Sigmoid colon (tissue), 3 donors: ENCODE data around the gene MITF.

Source experiments
- CTCF ChIP-seq, 4 experiments: fragments of 450-650 bp in 3 of 4; fragments of 200-600 bp in 1 of 4; IDR thresholded peaks; one replicate each; pipeline ENCODE4 v1.5.1; 2016 to 2019; ENCODE audit warnings: antibody characterized with exemption in 4 of 4, mild to moderate bottlenecking in 3 of 4, moderate library complexity in 2 of 4
- POLR2A ChIP-seq, 2 donors: fragments of 450-650 bp; IDR thresholded peaks; one replicate each; pipeline ENCODE4 v1.6.1; 2016; ENCODE audit warnings: antibody characterized with exemption in 2 of 2, mild to moderate bottlenecking in 2 of 2, moderate library complexity in 2 of 2

- TF ChIP-seq POLR2A (IDR thresholded peaks at IDR 0.05) (no peak), CTCF (IDR thresholded peaks at IDR 0.05) (no peak)
These were observed 1.9 kb downstream of the MITF start for GRCh38 chr3:69741032-69741767.
